T follicular helper cell (primary cell): ENCODE data around the gene GSTM1.

Experiments used
- DNase-seq: peaks from one replicate; pipeline ENCODE4 v3.0.0-alpha.2; 2020; ENCODE audit warnings: low read depth
- total RNA-seq, 2 experiments: gene quantifications; one replicate each; lab custom pipeline; 2026; lab: John Stamatoyannopoulos, UW

Gene GSTM1
- 14.0 to 17.5 reads per million in 2 experiments for total RNA-seq

GRCh38 chr1:109687641-109688499, at the start of gene GSTM1:
Gene GSTM1, plus strand, starts transcription at chr1:109687817. Its CDS starts 57 bp downstream, at chr1:109687874.
- no peak for DNase-seq

DNA sequence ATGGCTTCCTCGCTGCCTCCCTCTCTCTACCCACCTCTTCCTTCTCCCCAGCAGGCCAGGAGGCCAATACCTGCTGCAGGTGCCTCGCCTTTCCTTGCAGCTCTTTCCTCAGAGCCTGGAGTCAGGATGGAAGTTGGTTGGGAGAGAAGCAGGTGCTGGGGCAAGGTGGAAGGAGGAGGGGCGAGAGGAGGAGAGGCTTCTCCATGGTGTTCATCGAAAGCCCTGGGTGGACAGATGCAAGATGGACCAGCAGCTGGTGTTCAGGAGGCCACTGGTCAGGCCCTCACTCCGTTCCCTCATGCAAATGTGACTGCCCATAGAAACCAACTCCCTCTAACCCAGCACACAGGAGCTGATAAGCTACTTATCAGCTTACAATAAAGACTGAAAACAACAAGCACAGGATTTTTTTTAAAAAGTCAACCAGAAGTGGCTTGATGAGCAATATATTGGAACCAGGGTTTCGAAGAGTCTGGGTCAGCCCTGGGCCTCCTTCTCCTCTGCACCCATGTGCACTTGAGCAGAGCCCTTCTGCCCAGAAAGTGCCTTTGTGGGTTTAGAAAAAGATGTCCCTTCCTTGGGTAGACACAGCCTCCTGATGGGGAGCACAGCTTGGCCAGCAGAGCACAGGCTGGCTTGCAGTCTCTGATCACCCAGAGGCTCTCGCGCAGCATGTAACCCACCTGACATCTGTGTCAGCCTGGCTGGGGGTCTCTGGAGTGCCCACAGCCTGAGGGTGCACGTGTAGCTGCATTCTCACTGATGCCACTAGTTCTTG, 48.4 kb upstream of the GSTM1 start:
- no peak for DNase-seq

- DNase-seq = no peak
Measured at GRCh38 chr1:109639841-109640184, 47.8 kb upstream of the GSTM1 start.

DNA sequence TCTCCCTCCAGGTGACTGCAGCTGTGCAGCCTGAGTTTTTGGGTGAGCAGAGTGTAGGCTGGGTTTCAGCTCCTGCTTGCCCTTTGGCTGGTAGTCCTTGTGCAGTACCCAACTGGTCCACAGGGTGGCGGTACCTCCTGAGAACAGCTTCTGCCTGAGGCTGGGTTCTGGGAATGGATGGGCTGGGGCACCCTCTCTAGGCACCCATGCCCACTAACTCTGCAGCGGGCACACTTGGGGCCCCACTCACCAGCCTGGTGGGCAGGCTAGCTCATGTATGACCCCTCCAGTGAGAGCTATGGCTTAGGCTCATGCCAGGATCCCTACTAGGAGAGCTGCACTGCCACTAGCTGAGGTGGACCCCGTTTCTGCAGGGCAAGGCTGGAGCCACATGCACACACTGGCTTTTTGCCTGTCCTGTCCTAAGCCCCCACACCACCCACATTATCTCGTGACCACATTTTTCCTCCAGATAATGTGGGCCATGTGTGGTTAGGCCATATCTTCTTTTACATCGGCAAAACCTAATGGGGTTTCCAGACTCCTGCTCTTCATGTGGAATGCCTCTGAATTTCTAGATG, 47.2 kb upstream of the GSTM1 start:
- DNase-seq = peak; percentile 81

- no peak for DNase-seq
Measured at GRCh38 chr1:109641078-109641740, 46.4 kb upstream of the GSTM1 start.

DNA sequence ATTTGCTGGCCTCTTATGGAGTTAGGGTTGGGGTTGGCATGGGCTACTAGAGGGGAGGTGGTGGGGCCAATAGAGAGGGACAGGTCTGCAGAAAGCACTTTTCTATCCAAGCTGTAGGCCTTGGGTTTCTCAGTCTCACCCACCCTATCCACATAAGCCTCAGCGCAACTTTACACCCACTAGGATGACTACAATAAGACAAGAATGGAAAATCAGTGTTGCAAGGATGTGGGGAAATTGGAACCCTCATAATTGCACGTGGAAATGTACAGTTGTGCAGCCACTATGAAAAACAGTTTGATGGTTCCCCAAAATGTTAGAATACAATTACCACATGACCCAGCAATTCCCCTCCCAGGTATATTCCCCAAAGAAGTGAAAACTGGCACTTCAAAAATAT, 45.8 kb upstream of the GSTM1 start:
- no peak for DNase-seq

- no peak for DNase-seq
Measured at GRCh38 chr1:109642626-109643025, 45.0 kb upstream of the GSTM1 start.

- DNase-seq = peak; percentile 75
Measured at GRCh38 chr1:109643385-109644230, 44.0 kb upstream of the GSTM1 start.

GRCh38 chr1:109644670-109645069, 42.9 kb upstream of the GSTM1 start:
- no peak for DNase-seq

GRCh38 chr1:109649491-109649914, 38.1 kb upstream of the GSTM1 start:
- no peak for DNase-seq

DNA sequence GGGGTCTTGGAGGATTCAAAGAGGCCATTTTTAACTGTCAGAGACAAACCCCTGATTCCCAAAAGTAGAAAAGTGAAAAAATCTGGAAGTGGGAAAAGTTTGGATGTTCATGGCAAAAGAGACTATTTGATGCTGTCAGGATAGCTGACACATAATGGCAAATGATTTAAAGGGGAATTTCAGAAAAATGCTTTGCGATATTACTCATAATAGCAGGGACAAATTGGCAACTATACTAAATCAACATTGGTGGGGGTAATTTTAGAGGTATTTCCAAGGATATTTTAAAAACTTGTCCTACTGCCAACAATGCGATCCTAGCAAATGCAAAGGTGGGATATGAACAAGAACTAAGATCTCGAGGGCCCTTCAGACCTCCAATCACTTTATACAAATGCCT, 37.0 kb upstream of the GSTM1 start:
- no peak for DNase-seq

DNA sequence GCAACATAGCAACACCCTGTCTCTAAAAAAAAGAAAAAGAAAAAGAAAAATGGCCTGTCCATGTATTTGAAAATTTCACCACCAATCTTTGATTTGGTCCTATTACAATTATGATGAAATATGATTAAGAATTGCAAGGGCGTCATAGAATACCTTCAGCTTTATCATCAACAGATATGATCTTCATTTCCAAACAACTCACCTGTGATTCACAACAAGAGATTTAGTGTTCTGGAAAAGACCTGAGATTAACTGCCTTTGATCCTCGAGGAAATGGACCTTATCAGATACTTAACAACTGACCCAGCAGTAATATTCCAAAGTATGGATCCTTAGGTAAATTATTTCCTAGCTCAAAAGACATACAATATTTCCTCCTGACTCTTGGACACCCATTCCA, 35.2 kb upstream of the GSTM1 start:
- DNase-seq = no peak

DNA sequence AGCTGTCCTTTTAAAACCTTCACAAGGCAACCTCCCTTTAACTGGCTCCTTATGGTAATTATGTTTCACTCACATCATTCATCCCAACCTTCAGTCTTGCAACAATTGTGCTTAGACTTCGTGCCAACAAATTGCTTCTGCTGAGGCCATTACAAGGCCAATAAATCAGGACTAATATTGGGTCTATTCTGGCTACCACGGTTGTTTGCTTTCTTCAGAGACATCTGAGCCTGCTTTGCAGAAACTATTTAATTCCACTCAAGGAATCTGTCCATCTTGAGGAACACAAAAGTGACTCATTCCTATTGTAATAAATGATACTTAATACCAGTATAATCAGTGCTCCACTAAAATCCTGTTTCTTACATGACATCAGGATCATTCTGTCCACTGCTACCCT, 34.3 kb upstream of the GSTM1 start:
- no peak for DNase-seq

DNA sequence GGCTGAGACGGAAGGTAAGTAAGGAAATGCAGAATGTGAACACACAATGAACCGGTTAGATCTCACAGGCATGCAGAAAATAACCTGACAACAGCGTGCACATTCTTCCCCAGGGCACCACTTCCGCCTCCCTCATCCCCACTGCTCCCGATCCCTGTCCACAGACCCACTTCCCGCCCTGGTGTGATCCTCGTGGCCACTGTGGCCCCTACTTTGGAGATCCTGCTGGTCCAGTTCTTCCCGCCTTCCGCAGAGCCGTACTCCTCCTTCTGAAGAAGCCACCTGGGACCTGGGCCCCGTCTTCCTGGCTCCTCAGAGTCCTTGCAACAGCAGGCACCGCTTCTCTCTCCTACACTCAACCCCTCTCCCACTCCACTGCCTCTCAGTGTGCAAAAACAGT, 33.1 kb upstream of the GSTM1 start:
- DNase-seq = no peak

DNA sequence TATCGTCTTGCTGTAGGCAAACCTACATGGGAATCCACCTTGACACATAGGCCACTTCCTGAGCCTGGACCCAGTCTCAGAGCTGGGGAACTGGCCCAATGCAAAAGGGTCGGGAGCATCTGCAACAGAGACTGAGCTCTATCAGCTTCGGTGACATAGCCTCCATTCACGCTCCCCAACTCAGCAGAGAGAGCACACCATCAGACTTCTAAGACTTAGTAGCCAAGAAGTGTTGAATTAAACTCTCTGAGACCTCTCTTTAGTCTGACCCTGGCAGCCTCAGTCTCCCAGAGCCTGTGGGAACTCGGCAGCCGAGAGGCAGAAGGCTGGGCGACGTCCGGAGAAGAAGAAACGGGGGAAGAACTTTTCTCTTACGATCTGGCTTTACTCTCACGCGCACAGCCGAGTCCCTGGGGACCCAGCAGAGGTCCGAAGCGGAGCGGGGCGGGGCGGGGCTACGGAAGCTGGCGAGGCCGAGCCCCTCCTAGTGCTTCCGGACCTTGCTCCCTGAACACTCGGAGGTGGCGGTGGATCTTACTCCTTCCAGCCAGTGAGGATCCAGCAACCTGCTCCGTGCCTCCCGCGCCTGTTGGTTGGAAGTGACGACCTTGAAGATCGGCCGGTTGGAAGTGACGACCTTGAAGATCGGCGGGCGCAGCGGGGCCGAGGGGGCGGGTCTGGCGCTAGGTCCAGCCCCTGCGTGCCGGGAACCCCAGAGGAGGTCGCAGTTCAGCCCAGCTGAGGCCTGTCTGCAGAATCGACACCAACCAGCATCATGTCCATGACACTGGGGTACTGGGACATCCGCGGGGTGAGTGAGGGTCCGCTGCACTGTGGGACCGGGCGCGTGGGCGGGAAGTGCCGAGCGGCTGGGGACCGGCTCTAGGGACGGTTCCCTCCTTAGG, 31.8 kb upstream of the GSTM1 start, which contains the start of gene GSTM4:
Gene GSTM4 (plus strand): TSS at position 485 of the 905 bp plus-strand sequence. CDS start 291 bp downstream, at position 776.
- peak; percentile 31 for DNase-seq

DNA sequence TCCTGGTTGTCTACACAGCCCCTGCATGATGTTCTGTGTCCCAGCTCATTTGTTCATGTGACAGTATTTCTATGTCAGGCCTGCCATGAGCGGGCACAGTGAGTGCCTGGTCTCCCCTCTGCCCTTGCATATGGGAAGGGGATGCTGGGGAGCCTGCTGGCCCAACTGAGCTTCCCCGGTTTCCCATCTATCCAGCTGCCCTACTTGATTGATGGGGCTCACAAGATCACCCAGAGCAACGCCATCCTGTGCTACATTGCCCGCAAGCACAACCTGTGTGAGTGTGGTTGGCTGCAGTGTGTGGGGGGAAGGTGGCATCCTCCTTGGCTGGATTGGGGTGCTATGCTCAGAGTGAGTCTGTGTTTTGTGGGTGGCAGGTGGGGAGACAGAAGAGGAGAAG, 30.2 kb upstream of the GSTM1 start:
- no peak for DNase-seq

- DNase-seq = no peak
Measured at GRCh38 chr1:109657970-109658369, 29.6 kb upstream of the GSTM1 start.

DNA sequence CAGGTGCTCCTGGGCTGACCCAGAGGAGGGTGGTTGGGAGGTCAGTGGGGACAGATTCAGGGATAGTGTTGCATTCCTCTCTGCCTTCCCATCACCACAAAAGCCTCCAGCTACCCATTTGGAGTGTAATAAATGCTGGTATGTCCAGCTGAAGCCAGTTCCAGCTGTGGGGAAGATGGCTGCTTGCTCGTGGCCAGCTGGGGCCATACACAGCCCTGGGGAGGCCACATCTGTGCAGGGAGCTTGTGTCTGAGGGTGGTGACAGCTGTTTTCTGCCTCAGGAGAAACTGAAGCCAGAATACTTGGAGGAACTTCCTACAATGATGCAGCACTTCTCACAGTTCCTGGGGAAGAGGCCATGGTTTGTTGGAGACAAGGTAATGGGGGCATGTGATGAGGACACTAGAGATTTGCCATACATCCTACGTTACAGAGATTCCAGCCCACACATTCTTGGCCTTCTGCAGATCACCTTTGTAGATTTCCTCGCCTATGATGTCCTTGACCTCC, 29.0 kb upstream of the GSTM1 start:
- DNase-seq = no peak

DNA sequence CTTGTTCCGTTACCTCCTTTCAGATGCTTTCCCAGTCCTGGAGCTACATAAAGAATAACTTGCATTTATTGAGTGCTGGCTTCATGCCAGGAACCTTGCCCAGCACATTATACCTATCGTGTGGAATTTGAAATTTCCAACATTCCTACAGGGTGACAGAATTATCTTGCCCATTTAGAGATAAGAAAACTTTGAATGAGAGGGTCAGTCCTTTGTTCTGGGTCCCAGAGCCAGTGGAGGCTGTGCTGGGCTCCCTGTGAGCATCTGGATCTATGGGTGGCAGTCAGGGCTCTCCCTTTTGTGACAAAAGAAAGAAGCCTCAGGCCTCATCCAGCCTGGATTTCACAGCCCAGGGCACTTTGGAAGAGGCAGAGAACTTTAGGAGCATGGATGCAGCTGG, 28.5 kb upstream of the GSTM1 start:
- no peak for DNase-seq
